Endothelial cell (in vitro differentiated cells): ENCODE data around the gene AURKAIP1. TPM values are rescaled to one million over a fixed set of nuclear protein-coding genes. Genes with fewer than 3 reads are reported as not detected.

Source experiments
- DNase-seq: peaks from one replicate; pipeline ENCODE4 v3.0.0; 2021; ENCODE audit warnings: low spot score
- H3K27ac Mint-ChIP-seq: one replicate; pipeline ENCODE4 v1.8.0; 2021; ENCODE audit warnings: mixed read lengths, inconsistent platforms; ENCODE audit not compliant: unreplicated experiment
- H3K27me3 Mint-ChIP-seq: one replicate; pipeline ENCODE4 v1.8.0; 2021; ENCODE audit warnings: mild to moderate bottlenecking, moderate library complexity, mixed read lengths, inconsistent platforms; ENCODE audit not compliant: unreplicated experiment
- H3K36me3 Mint-ChIP-seq: one replicate; pipeline ENCODE4 v1.8.0; 2021; ENCODE audit warnings: mild to moderate bottlenecking, low read depth, mixed read lengths, inconsistent platforms; ENCODE audit not compliant: unreplicated experiment
- H3K4me1 Mint-ChIP-seq: one replicate; pipeline ENCODE4 v1.8.0; 2021; ENCODE audit warnings: mild to moderate bottlenecking, mixed read lengths, inconsistent platforms; ENCODE audit not compliant: unreplicated experiment
- H3K4me3 Mint-ChIP-seq: one replicate; pipeline ENCODE4 v1.8.0; 2021; ENCODE audit warnings: mild to moderate bottlenecking, mixed read lengths, inconsistent platforms; ENCODE audit not compliant: unreplicated experiment
- H3K9me3 Mint-ChIP-seq: one replicate; pipeline ENCODE4 v1.8.0; 2021; ENCODE audit warnings: mixed read lengths, inconsistent platforms; ENCODE audit not compliant: unreplicated experiment
- total RNA-seq: library from RNA; stranded (reverse); fragmentation: NEBNext Ultra II Directional; extraction: Animal tissue kit (Norgen Biotek cat#: 25700); gene quantifications from one replicate; pipeline ENCODE4 v1.2.1, GENCODE V29; 2021; ENCODE audit not compliant: unreplicated experiment
- TF ChIP-seq, protein P1 (sequence below): fragments of 200-600 bp; sonication (generic); IDR thresholded peaks from one replicate; pipeline ENCODE4 v1.5.0; 2021; ENCODE audit warnings: antibody characterized with exemption; ENCODE audit not compliant: unreplicated experiment

AURKAIP1 gene
- total RNA-seq, 1 donor from 2014 or later, result 128 TPM

DNA sequence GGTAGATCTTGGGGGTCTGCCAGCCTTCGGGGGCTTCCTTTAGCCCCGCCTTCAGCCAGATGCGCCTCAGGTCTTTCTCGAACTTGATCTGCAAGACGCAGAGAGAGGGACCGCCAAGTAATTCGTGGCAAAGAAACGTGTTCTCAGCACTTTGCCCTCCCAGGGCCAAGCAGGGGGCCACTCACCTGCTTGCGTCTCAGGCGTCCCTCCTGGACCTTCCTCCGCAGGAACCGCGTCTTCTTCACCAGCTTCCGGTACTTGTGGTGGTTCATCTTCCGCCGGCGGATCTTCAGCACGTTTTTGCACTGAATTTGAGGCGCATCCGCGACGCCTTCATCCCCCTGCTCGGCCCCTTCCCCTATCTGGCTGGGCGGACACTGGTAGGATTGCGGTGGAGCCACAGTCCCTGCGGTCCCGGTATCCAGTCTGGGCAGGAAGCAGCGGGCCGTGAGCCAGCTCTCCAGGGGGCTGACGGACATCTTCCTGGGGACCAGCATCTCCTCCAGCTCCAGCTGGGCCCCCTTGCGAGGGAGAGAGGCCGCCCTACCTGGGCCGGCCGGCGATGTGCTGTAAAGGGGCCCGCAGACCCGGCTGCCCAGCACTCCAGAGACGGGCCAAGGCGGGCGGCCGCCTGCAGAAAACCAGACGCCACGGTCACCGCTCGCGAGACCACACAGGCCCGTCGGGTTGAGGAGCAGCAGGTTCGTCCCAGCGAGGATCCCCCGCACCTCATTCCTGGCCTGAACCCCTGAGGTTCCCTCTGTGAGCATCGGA lies 1.0 kb downstream of the AURKAIP1 start:
- H3K4me1 Mint-ChIP-seq, result peaks cover 4% of the 10 kb centered on the region
- peak overlapping the region; percentile 18 for H3K27ac Mint-ChIP-seq
- peaks cover 5% of the 10 kb centered on the region for H3K27me3 Mint-ChIP-seq
- peaks cover 4% of the 10 kb centered on the region for H3K36me3 Mint-ChIP-seq
- H3K9me3 Mint-ChIP-seq, result no peaks in the 10 kb centered on the region
- DNase-seq, result no peak
- H3K4me3 Mint-ChIP-seq, result peak overlapping the region; percentile 89
- TF ChIP-seq, protein P1, sequence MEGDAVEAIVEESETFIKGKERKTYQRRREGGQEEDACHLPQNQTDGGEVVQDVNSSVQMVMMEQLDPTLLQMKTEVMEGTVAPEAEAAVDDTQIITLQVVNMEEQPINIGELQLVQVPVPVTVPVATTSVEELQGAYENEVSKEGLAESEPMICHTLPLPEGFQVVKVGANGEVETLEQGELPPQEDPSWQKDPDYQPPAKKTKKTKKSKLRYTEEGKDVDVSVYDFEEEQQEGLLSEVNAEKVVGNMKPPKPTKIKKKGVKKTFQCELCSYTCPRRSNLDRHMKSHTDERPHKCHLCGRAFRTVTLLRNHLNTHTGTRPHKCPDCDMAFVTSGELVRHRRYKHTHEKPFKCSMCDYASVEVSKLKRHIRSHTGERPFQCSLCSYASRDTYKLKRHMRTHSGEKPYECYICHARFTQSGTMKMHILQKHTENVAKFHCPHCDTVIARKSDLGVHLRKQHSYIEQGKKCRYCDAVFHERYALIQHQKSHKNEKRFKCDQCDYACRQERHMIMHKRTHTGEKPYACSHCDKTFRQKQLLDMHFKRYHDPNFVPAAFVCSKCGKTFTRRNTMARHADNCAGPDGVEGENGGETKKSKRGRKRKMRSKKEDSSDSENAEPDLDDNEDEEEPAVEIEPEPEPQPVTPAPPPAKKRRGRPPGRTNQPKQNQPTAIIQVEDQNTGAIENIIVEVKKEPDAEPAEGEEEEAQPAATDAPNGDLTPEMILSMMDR, result no peak

DNA sequence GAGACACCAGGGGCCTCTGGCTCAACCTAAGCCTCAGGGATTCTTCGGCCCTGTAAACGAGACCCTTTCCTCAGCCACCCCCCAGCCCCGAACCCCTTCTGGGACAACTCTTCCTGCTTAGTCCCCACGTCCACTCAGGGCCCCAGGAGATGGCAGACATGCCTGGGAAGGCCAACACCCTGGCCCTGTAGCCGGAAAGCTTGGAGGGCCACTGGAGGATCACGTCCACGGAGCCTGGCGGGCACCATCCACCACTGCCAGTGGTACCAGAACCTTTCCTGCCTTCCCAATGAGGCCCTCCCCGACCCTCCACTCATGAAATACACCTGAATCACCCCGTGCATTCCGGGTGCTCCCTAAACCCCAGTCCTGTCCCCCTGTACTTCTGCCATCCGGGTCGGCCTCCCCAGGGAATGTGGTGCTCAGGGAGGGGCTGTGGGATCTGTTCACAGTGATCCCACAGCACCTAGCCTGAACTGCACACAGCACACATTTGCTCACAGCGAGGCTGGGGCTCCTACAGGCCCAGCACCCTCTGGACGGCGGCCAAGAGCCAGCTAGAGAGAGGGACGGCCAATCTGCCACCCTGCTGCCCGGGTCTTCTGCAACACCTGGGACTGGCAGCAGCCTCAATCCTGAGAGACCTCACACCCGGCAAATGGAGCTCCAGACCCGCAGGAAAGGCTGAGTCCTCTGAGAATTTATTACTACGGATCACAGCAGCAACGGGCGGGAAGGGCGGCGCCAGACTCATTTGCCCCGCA lies 1.8 kb downstream of the AURKAIP1 start:
- Mint-ChIP-seq H3K9me3 (no peaks in the 10 kb centered on the region), H3K27me3 (peaks cover 5% of the 10 kb centered on the region), H3K4me1 (peaks cover 4% of the 10 kb centered on the region), H3K27ac (peak overlapping the region; percentile 36), H3K4me3 (peak overlapping the region; percentile 56), H3K36me3 (peaks cover 4% of the 10 kb centered on the region)
- TF ChIP-seq, protein P1, result no peak
- DNase-seq, result no peak

DNA sequence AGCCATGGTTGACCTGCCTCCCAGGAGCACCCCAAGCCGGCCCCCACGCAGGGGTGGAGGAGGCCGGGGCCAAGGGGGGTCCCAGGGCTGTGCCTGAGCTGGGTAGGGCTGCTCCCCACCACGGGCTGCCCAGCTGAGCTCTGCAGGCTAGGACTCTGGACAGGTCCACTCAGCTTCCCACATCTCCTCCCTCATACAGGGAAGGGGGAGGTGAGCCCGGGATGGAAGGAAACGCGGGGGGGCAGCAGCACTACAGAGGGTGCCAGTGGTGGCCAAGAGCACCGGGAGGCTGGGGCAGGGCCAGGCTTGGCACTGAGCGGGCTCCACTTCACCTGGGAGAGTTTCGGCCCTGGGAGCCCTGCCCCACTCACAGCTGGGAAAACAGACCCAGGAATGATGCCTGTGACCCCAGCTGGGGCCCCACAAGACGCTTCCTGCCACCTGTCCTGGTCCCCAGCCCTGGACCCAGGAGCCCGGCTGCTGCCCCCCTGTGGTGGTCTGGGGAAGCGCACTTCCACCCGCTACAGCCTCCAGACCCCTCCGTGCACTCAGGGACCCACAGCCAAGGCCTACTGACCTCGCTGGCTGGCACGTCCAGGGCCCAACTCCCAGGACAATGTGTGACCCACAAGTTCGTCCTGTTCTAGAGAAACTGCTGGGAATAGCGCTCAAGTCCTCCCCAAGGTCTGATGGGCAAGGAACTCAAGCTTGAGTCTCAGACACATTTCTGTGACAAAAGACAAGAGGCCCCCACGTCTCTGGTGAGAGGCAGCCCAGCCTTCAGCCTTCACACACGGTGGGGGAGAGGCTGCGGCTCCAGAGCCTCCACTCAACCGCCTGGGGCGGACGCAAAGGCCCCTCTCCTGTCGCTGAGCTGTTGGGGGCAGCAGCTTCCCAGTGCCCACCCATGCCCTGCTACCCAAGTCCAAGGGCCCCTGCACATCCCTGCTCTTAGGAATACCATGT lies 3.0 kb downstream of the AURKAIP1 start:
- H3K4me3 Mint-ChIP-seq, result no peak overlapping the region
- peaks cover 5% of the 10 kb centered on the region for H3K27me3 Mint-ChIP-seq
- peak; percentile 89 for DNase-seq
- H3K9me3 Mint-ChIP-seq, result no peaks in the 10 kb centered on the region
- peaks cover 4% of the 10 kb centered on the region for H3K36me3 Mint-ChIP-seq
- H3K27ac Mint-ChIP-seq, result no peak overlapping the region
- TF ChIP-seq, protein P1, result peak; percentile 89
- H3K4me1 Mint-ChIP-seq, result peaks cover 4% of the 10 kb centered on the region

DNA sequence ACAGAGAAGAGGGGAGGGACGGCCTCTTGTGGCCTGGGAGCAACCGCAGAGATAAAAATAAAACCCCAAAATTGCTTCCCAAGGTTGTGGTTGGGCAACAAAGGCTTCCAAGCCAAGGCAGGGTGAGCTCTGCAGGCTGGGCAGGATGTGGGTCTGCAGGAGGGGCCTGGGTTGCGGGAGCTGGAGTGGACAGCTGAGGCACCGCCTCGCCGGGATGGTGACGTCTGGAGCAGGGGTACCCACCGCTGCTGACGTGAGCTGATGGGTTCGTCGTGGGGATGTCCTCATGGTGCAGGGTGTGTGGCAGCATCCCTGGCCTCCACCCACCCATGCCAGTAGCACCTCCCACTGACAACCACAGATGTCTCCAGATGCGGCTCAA lies 3.7 kb downstream of the AURKAIP1 start:
- H3K4me1 Mint-ChIP-seq, result peaks cover 4% of the 10 kb centered on the region
- TF ChIP-seq, protein P1, result no peak
- peaks cover 5% of the 10 kb centered on the region for H3K27me3 Mint-ChIP-seq
- H3K4me3 Mint-ChIP-seq, result no peak overlapping the region
- H3K27ac Mint-ChIP-seq, result no peak overlapping the region
- no peak for DNase-seq
- peaks cover 4% of the 10 kb centered on the region for H3K36me3 Mint-ChIP-seq
- H3K9me3 Mint-ChIP-seq, result no peaks in the 10 kb centered on the region
